Measurements from ENCODE around the gene ZNF683. TPM values are rescaled to one million over a fixed set of nuclear protein-coding genes. Genes with fewer than 3 reads are reported as not detected.

The ZNF683 gene
- total RNA-seq, 1 experiment from 2014 or later: not detected

DNA sequence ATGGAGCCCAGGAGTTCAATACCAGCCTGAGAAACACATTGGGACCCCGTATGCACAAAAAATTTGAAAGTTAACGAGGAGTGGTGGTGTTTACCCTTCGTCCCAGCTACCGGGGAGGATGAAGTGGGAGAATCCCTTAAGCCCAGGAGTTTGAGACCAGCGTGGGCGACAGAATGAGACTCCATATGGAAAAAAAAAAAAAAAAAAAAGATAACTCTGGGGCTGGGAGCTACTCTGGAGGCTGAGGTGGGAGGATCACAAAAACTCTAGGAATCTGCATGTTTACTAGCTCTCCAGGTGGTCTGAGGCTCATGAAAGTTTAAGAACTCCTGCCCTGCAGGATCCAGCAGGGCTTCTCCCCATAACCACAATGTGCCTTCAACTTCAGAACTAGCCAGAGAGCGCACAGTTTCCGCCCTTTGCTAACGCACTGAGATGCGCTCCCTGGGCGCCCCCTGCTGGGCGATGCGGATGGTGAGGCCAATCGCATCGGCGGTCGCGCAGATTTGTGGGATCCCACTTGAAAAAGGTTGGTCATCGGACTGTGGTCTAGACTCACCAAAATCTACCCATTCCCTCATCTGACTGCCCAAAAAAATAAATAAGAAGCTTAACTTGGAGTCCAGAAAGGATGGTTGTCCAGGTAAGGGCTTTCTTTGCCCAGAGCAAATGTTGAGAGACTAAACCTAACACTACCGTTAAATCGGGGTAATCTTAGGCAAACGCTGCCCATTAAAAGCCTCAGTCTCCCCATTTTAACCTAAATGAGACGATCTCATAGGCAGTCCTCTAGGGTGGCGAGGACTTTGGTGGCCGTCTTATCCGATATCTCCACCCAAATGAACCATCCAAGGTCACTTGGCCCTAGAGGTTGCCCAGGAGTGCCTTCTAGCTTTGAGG lies 8.8 kb downstream of the ZNF683 start:
- Histone ChIP-seq H3K36me3 (ENCODE audit: low read depth) (no peaks in the 10 kb centered on the region), H3K79me2 (ENCODE audit: low read depth) (no peaks in the 10 kb centered on the region), H3K4me2 (no peak overlapping the region), H2AFZ (no peak overlapping the region), H3K27me3 (ENCODE audit: insufficient read depth, low read depth) (no peaks in the 10 kb centered on the region), H3K9me3 (ENCODE audit: insufficient read depth, low read depth) (no peaks in the 10 kb centered on the region), H3K4me1 (replicated peaks; ENCODE audit: insufficient read depth) (peaks cover 7% of the 10 kb centered on the region), H3K9me2 (ENCODE audit: insufficient read depth) (no peaks in the 10 kb centered on the region), H3K27ac (no peak overlapping the region), H3F3A (ENCODE audit: insufficient read depth, low read depth) (peaks cover 7% of the 10 kb centered on the region; the same call in 1 of the 2 replicates), H4K20me1 (ENCODE audit: insufficient read depth) (no peaks in the 10 kb centered on the region), H3K4me3 (no peak overlapping the region)
- POLR2A ChIA-PET (ENCODE audit: unreplicated experiment): interaction anchor here (0.6 kb wide), 1 partner anchor 56 kb away, joined by 3 read pairs; no protein-coding TSS in a partner anchor
- peak in 1 of 2 experiments; percentile 76 for DNase-seq
- intact Hi-C loops (cut with micrococcal nuclease; ENCODE audit: unreplicated experiment): loop anchor here (1.0 to 5.0 kb wide), 3 partner anchors 42 to 126 kb away; no protein-coding TSS in a partner anchor
- TF ChIP-seq, protein P1, sequence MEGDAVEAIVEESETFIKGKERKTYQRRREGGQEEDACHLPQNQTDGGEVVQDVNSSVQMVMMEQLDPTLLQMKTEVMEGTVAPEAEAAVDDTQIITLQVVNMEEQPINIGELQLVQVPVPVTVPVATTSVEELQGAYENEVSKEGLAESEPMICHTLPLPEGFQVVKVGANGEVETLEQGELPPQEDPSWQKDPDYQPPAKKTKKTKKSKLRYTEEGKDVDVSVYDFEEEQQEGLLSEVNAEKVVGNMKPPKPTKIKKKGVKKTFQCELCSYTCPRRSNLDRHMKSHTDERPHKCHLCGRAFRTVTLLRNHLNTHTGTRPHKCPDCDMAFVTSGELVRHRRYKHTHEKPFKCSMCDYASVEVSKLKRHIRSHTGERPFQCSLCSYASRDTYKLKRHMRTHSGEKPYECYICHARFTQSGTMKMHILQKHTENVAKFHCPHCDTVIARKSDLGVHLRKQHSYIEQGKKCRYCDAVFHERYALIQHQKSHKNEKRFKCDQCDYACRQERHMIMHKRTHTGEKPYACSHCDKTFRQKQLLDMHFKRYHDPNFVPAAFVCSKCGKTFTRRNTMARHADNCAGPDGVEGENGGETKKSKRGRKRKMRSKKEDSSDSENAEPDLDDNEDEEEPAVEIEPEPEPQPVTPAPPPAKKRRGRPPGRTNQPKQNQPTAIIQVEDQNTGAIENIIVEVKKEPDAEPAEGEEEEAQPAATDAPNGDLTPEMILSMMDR (conservative IDR thresholded peaks at IDR 0.05): peak; percentile 80
- no peak for TF ChIP-seq EZH2 (IDR thresholded peaks at IDR 0.05; ENCODE audit: low read depth)
- CTCF ChIA-PET: interaction anchor here (0.6 to 1.8 kb wide), 6 partner anchors 13 to 847 kb away, joined by 3 to 10 read pairs (median 4); no protein-coding TSS in a partner anchor
- BruUV-seq (replicated peaks): no TSS peak

GRCh38 chr1:26362331-26362730 lies 10.2 kb downstream of the ZNF683 start:
- TF ChIP-seq EZH2 (IDR thresholded peaks at IDR 0.05; ENCODE audit: low read depth): no peak
- TF ChIP-seq, protein P1 (conservative IDR thresholded peaks at IDR 0.05): no peak
- DNase-seq: no peak
- peaks cover 21% of the 10 kb centered on the region for H3K4me1 ChIP-seq (replicated peaks; ENCODE audit: insufficient read depth)
- H3K27ac ChIP-seq: no peak overlapping the region
- intact Hi-C loops (cut with micrococcal nuclease; ENCODE audit: unreplicated experiment): loop anchor here (5.0 kb wide), 2 partner anchors 55 to 125 kb away; no protein-coding TSS in a partner anchor
- H3K4me2 ChIP-seq: no peak overlapping the region
- no peaks in the 10 kb centered on the region for H3K9me2 ChIP-seq (ENCODE audit: insufficient read depth)
- H4K20me1 ChIP-seq (ENCODE audit: insufficient read depth): no peaks in the 10 kb centered on the region
- H3K4me3 ChIP-seq: no peak overlapping the region
- H3K9me3 ChIP-seq (ENCODE audit: insufficient read depth, low read depth): no peaks in the 10 kb centered on the region
- H3F3A ChIP-seq (ENCODE audit: insufficient read depth, low read depth): peaks cover 19% of the 10 kb centered on the region
- no peaks in the 10 kb centered on the region for H3K79me2 ChIP-seq (ENCODE audit: low read depth)
- CTCF ChIA-PET: interaction anchor here (1.8 kb wide), 1 partner anchor 78 kb away, joined by 5 read pairs; no protein-coding TSS in a partner anchor
- H3K36me3 ChIP-seq (ENCODE audit: low read depth): no peaks in the 10 kb centered on the region
- POLR2A ChIA-PET (ENCODE audit: unreplicated experiment): no interaction called here
- BruUV-seq (replicated peaks): no TSS peak
- H2AFZ ChIP-seq: no peak overlapping the region
- H3K27me3 ChIP-seq (ENCODE audit: insufficient read depth, low read depth): no peaks in the 10 kb centered on the region

- BruUV-seq (replicated peaks): no TSS peak
- ChIA-PET POLR2A (ENCODE audit: unreplicated experiment) (no interaction called here), CTCF (no interaction called here)
- no peaks in the 10 kb centered on the region for H4K20me1 ChIP-seq (ENCODE audit: insufficient read depth)
- H3K79me2 ChIP-seq (ENCODE audit: low read depth): no peaks in the 10 kb centered on the region
- no peak overlapping the region for H2AFZ ChIP-seq
- no peaks in the 10 kb centered on the region for H3K9me3 ChIP-seq (ENCODE audit: insufficient read depth, low read depth)
- no peaks in the 10 kb centered on the region for H3K27me3 ChIP-seq (ENCODE audit: insufficient read depth, low read depth)
- no peak overlapping the region for H3K4me3 ChIP-seq
- no peaks in the 10 kb centered on the region for H3K36me3 ChIP-seq (ENCODE audit: low read depth)
- no peak overlapping the region for H3K4me2 ChIP-seq
- TF ChIP-seq, protein P1 (conservative IDR thresholded peaks at IDR 0.05): no peak
- no peak for TF ChIP-seq EZH2 (IDR thresholded peaks at IDR 0.05; ENCODE audit: low read depth)
- DNase-seq: no peak
- peaks cover 27% of the 10 kb centered on the region for H3K4me1 ChIP-seq (replicated peaks; ENCODE audit: insufficient read depth)
- intact Hi-C loops (cut with micrococcal nuclease; ENCODE audit: unreplicated experiment): loop anchor here (5.0 kb wide), 2 partner anchors 56 to 124 kb away; no protein-coding TSS in a partner anchor
- H3F3A ChIP-seq (ENCODE audit: insufficient read depth, low read depth): peaks cover 23% of the 10 kb centered on the region
- H3K27ac ChIP-seq: no peak overlapping the region
- no peaks in the 10 kb centered on the region for H3K9me2 ChIP-seq (ENCODE audit: insufficient read depth)
Measured at GRCh38 chr1:26361605-26362122, 10.9 kb downstream of the ZNF683 start.
